NCI-H526 treated with DMSO at 0.1 percent for 48 hours (cell line): Measurements from ENCODE around the gene CCDC66.
"Not testable (repeated sequence)": the region's sequence is repeated elsewhere in the genome, so short reads cannot be mapped to it uniquely, and the experiment has no call there.

ENCODE experiments used
- DNase-seq: peaks from one replicate; lab custom pipeline; 2025; lab: John Stamatoyannopoulos, UW

Gene CCDC66

GRCh38 chr3:56556908-56557830 lies at the start of gene CCDC66:
TSS of gene CCDC66 (plus strand) at chr3:56557175. CDS start at chr3:56557243, 68 bp downstream.
- peak; percentile 84 for DNase-seq

- no peak for DNase-seq
Observed at GRCh38 chr3:56519641-56520040, 37.3 kb upstream of the CCDC66 start.

GRCh38 chr3:56522374-56522773 lies 34.6 kb upstream of the CCDC66 start:
- no peak for DNase-seq

DNA sequence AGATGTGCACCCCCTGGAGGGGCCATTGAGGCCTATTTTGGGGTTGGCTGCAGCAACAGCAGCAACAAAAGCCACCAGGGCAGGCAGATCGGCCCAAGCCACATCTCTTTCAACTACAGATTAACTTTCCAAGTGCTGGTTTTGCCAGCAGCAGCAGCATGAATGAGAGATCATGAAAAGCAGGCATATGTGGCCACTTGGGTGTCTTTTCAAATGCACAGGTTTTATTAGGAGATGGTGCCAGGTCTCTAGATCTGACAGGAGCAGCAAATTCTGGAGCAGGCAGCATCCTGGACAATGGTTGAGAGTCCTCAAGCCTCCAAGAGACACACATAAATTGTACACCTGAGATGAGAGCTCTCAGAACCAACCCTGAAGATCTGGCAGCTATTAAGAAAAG lies 31.7 kb upstream of the CCDC66 start:
- DNase-seq, result no peak

GRCh38 chr3:56536735-56537134 lies 20.2 kb upstream of the CCDC66 start:
- peak; percentile 21 for DNase-seq

DNA sequence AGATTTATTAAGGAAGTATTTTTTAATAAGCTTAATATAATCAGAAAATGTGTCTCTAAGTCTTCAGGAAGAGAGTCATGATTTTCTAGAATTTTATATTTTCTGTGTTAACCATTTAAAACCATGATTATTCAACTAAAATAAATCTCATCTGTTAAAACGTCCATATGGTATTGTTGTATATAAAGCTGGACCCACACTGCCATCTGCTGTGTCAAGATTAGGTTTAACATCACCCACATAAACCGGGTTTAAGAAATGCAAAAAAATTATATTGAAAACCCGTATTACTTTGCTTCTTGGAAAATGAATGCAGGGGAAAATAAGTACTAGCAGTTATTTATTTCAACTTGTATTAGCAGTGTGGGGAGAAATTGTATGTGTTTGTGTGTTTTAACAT lies 9.5 kb upstream of the CCDC66 start:
- DNase-seq, result no peak

DNA sequence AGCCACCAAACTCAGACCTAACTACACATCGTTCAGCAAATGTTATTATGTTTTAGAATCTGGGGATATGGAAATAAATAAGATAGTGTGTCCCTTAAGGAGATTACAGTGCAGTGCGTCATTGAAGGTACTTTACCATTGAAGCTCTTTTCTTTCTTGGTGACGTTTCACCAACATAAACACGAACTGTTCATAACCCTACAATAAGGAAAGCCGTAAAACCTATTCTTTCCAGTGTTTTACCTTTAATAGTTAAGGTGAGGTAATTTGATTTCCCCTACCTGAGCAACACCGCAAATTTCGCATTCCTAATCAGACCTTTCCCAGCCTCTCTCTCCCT lies 826 bp downstream of the CCDC66 start:
- no peak for DNase-seq

- no peak for DNase-seq
Observed at GRCh38 chr3:56573501-56573900, 16.5 kb downstream of the CCDC66 start.

GRCh38 chr3:56581941-56582340 lies 25.0 kb downstream of the CCDC66 start:
- not testable (repeated sequence) for DNase-seq

DNA sequence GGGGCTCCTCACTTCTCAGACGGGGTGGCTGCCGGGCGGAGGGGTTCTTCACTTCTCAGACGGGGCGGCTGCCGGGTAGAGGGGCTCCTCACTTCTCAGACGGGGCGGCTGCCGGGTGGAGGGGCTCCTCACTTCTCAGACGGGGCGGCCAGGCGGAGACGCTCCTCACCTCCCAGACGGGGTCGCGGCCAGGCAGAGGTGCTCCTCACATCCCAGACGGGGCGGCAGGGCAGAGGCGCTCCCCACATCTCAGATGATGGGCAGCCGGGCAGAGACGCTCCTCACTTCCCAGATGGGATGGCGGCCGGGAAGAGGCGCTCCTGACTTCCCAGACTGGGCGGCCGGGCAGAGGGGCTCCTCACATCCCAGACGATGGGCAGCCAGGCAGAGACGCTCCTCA lies 27.3 kb downstream of the CCDC66 start:
- not testable (repeated sequence) for DNase-seq

- no peak for DNase-seq
Observed at GRCh38 chr3:56590814-56591213, 33.8 kb downstream of the CCDC66 start.

DNA sequence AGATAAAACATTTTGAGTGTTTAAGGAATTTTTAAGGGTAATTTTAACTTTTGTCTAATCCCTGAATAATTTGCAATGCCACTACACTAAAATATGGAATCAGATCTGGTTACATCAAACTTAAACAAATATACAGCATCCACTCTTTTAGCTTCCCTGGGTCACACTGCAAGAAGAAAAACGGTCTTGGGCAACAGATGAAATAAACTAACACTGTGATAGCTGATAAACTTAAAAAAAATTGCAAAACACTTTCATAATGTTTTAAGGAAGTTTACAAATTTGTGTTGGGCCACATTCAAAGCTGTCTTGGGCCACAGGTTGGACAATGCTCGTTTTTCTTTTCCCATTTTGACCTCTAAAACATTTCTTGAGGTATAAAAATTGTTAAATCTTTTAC lies 34.3 kb downstream of the CCDC66 start:
- no peak for DNase-seq

DNA sequence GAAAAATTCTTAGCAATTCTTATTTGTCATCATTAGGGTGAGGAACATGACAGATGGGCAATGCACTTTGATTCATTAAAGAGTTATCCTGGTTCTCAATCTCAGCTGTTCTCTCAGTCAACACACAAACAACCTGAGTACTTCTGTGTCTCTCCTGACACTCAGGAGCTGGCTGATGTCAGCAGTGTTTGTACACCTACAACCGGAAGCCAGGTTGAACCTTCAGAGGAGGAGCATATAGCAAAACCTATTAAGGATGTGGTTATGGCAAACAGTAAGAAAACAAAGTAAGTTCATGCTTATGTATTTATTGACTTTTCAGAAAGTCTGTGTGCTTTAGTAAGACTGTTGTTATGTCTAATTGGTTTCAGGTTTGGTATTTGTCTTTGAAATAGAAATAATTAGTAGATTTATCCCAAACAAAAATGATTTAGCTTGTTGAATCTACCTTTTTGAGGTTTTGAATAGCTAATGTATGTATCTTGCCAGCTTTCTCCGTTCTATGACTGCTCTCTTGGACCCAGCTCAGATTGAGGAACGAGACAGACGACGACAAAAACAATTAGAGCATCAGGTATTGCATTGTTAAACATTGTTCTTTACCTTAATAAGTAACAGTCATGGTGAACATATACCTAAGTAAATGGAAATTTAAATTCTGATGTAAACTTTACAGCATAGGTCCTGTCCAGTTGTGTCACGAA lies 36.6 kb downstream of the CCDC66 start:
- DNase-seq, result no peak

- DNase-seq, result peak; percentile 78
Observed at GRCh38 chr3:56595975-56596840, 39.2 kb downstream of the CCDC66 start.

GRCh38 chr3:56608479-56608878 lies 51.5 kb downstream of the CCDC66 start:
- DNase-seq, result not testable (repeated sequence)

DNA sequence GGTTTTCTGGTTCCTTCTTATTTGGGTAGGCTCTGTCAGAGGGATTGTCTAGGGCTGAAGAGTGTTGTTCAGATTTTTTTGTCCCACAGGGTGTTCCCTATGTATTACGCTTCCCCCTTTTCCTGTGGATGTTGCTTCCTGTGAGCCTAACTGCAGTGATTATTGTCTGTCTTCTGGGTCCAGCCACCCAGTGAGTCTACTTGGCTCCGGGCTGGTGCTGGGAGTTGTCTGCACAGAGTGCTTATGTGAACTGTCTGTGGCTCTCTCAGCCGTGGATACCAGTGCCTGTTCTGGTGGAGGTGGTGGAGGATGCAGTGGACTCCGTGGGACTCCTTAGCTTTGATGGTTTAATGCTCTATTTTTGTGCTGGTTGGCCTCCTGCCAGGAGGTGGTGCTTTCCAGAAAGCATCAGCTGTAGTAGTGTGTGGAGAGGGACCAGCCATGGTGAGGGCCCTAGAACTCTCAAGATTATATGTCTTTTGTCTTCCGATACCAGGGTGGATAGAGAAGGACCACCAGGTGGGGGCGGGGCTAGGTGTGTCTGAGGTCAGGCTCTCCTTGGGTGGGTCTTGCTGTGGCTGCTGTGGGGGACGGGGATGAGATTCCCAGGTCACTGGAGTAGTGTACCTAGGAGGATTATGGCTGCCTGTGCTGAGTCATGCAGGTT lies 53.8 kb downstream of the CCDC66 start:
- DNase-seq, result no peak

GRCh38 chr3:56611364-56611763 lies 54.4 kb downstream of the CCDC66 start:
- no peak for DNase-seq

- DNase-seq, result no peak
Observed at GRCh38 chr3:56612146-56612545, 55.2 kb downstream of the CCDC66 start.

- no peak for DNase-seq
Observed at GRCh38 chr3:56613016-56613415, 56.0 kb downstream of the CCDC66 start.

DNA sequence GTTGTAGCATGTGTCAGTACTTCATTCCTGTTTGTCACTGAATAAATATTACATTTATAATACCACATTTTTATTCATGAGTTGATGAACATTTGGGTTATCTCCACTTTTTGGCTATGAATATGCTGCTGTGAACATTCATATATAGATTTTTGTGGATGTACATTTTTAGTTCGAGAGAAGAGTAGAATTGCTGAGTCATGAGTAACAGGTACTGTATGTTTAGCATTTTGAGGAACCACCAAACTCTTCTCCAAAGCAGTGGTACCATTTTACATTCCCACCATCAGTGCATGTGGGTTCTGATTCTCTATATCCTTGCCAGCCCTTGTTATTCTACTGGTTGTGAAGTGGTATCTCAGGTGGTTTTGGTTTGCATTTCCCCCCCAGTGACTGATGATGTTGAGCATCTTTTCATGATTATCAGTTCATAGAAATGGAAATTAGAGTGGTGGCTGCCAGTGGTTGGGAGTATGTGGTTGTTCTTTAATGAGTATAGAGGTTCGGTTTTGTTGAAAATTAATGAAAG lies 59.6 kb downstream of the CCDC66 start:
- DNase-seq, result no peak

DNA sequence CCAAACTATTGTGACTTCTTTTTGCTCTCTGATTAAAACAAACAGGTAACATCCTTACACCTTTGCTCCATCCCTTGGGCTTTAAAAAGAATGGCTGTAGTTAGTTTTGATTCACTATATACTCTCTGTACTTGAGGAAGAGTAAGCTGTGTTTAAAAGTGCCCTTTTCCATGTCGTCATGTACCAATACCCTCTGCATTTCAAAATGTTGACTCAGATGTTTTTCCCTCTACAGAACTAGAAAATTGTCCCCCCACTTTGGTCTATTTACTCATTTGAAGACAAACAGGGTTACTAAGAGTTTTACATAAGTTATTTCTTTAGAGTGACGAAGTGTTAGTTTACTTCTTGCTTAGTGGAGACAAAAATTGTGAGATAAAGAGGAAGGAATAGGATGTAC lies 63.4 kb downstream of the CCDC66 start:
- no peak for DNase-seq

GRCh38 chr3:56621681-56622080 lies 64.7 kb downstream of the CCDC66 start:
- DNase-seq, result no peak
